Upper lobe of left lung (tissue), 6 donors: ENCODE results near the gene SCP2. TPM values are rescaled to one million over a fixed set of nuclear protein-coding genes. Genes with fewer than 3 reads are reported as not detected.

Source experiments
- ATAC-seq, 2 donors: fragments of 200-7000 bp; cut with Tn5 transposase; one replicate each; pipeline ENCODE4 v1.9.1; 2022; ENCODE audit warnings: mild to moderate bottlenecking in 2 of 2, moderate library complexity in 2 of 2; ENCODE audit not compliant: low FRiP score in 2 of 2
- DNase-seq, 2 donors: peaks; one replicate each; pipeline ENCODE4 v3.0.0-alpha.2; 2019 to 2020
- H3K27ac ChIP-seq, 4 donors: fragments of 200-600 bp; sonication (generic); one replicate each; pipeline ENCODE4 v1.5.1; 2016 to 2019
- H3K27me3 ChIP-seq, 4 donors: fragments of 200-600 bp; sonication (generic); one replicate each; pipeline ENCODE4 v1.5.1; 2017 to 2019
- H3K36me3 ChIP-seq, 4 donors: fragments of 200-600 bp; sonication (generic); one replicate each; pipeline ENCODE4 v1.5.1; 2016 to 2019
- H3K4me1 ChIP-seq, 4 donors: fragments of 200-600 bp; sonication (generic); one replicate each; pipeline ENCODE4 v1.5.1; 2018 to 2019
- H3K4me3 ChIP-seq, 4 donors: fragments of 200-600 bp; sonication (generic); one replicate each; pipeline ENCODE4 v1.5.1; 2017 to 2019; ENCODE audit warnings: mild to moderate bottlenecking in 2 of 4, moderate library complexity in 1 of 4
- H3K9me3 ChIP-seq, 4 donors: fragments of 200-600 bp; sonication (generic); one replicate each; pipeline ENCODE4 v1.5.1; 2018 to 2019
- EP300 ChIP-seq, 4 donors: sonication (generic); formaldehyde crosslinking; IDR thresholded peaks; one replicate each; pipeline ENCODE4 v1.5.1; 2017; ENCODE audit warnings: antibody characterized with exemption in 4 of 4, control low read depth in 2 of 4
- POLR2A ChIP-seq, 4 donors: fragments of 450-650 bp; IDR thresholded peaks; one replicate each; pipeline ENCODE4 v1.5.1; 2016 to 2017; ENCODE audit warnings: antibody characterized with exemption in 4 of 4, mild to moderate bottlenecking in 2 of 4
- POLR2AphosphoS5 ChIP-seq, 2 donors: sonication (generic); formaldehyde crosslinking; IDR thresholded peaks; one replicate each; pipeline ENCODE4 v1.5.1; 2017; ENCODE audit warnings: antibody characterized with exemption in 2 of 2
- WGBS, 2 donors: methylation state at CpG; one replicate each; pipeline ENCODE4 v1.1.5; 2017 to 2018; 5-methylcytosine and 5-hydroxymethylcytosine counted together
- total RNA-seq, 6 donors: library from RNA; depleted of rRNA in 4 of 6; stranded (reverse); fragments of >200 nt in 4 of 6; gene quantifications; one replicate each; pipeline versions ENCODE4 v1.1.0 to v1.2.1, GENCODE V29; 2016 to 2021
- TF ChIP-seq, protein P1 (sequence below), 6 experiments: fragments of 450-650 bp in 4 of 6; fragments of 200-600 bp in 2 of 6; sonication (generic) in 2 of 6; IDR thresholded peaks; one replicate each; pipeline ENCODE4 v1.5.1; 2016 to 2019; ENCODE audit warnings: antibody characterized with exemption in 6 of 6
- donor health status: DM: no; HTN: no; CAD: no; lungs with moderate emphysema.
- donor health status: DM: no; HTN: yes; CAD: no; lungs with severe emphysema.

SCP2 gene
- total RNA-seq, 6 donors from 2014 or later, result 52.4 to 173 (median 131) TPM

DNA sequence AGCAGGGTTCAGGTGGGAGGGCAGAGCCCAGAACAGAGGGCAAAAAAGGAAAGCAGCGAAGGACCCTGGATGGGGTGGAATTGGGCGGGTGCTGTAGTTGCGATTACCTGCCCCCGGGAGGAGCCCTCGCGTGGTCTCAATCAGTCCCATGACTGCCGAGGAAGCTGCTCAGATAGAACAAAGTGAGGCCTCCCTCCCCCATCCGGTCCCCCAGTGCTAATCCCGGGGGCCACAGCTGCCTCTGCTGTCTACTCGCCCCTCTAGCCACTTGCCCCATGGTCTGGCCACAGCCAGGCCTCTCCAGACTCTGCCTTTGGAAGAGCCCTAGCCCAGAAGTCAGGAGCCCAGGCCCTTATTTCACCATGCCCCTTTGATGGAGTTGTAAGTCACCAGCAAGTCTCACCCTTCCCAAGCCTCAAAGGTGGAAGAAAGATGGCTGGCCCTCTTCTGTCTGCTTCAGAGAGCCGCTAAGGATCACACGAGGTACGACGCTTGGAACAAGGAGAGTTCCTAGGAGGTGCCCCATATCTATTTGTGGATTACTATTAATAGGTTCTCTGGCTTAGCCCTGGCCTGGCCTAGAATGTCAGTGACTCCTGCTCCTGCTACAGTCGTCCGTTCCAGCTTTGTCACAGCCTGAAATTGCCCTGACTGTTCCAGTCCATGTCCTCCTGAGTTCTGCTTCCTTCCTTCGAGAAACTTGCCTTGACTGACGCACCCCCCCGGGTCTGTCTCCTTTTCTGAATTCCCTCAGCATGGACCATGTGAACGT is 22.0 kb upstream of the SCP2 start:
- Histone ChIP-seq H3K27ac (no peak overlapping the region), H3K27me3 (no peaks in the 10 kb centered on the region), H3K9me3 (no peaks in the 10 kb centered on the region), H3K4me3 (no peak overlapping the region), H3K36me3 (peaks cover 0 to 6% (median 0%) of the 10 kb centered on the region in 4 donors), H3K4me1 (no peaks in the 10 kb centered on the region)
- 79 to 84% methylated on average over 17 to 20 of the region's 20 CpGs for WGBS, 2 donors
- no peak for DNase-seq
- no peak for TF ChIP-seq POLR2AphosphoS5 (IDR thresholded peaks at IDR 0.05)
- TF ChIP-seq, protein P1, sequence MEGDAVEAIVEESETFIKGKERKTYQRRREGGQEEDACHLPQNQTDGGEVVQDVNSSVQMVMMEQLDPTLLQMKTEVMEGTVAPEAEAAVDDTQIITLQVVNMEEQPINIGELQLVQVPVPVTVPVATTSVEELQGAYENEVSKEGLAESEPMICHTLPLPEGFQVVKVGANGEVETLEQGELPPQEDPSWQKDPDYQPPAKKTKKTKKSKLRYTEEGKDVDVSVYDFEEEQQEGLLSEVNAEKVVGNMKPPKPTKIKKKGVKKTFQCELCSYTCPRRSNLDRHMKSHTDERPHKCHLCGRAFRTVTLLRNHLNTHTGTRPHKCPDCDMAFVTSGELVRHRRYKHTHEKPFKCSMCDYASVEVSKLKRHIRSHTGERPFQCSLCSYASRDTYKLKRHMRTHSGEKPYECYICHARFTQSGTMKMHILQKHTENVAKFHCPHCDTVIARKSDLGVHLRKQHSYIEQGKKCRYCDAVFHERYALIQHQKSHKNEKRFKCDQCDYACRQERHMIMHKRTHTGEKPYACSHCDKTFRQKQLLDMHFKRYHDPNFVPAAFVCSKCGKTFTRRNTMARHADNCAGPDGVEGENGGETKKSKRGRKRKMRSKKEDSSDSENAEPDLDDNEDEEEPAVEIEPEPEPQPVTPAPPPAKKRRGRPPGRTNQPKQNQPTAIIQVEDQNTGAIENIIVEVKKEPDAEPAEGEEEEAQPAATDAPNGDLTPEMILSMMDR (IDR thresholded peaks at IDR 0.05), result no peak
- TF ChIP-seq EP300 (IDR thresholded peaks at IDR 0.05), result no peak
- no peak for TF ChIP-seq POLR2A (IDR thresholded peaks at IDR 0.05)
- peak; percentile 7 to 39 for ATAC-seq

DNA sequence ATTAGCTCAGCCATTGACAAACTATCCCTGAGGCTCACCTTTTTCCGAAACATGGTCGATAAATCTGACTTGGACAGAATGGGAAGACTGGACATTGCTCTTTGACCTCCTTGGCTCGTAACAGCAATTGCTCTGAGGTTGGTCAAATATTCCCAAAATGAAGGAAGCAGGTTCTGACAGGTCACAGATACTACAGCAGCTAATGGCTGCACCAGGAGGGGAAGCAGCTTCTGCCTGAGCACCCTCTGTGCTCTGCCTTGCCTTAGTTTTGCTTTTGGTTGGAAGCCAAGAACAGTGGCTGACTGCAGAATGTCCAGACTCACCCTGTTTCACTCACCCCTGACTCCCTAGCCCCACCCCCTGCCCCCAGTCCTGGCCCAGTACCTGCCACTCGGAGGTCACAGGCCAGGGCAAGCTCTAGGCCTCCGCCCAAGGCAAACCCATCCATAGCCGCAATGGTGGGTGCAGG is 20.9 kb upstream of the SCP2 start:
- no peak for DNase-seq
- no peaks in the 10 kb centered on the region for H3K27me3 ChIP-seq
- no peak for TF ChIP-seq POLR2AphosphoS5 (IDR thresholded peaks at IDR 0.05)
- TF ChIP-seq, protein P1 (IDR thresholded peaks at IDR 0.05), result no peak
- TF ChIP-seq EP300 (IDR thresholded peaks at IDR 0.05), result no peak
- TF ChIP-seq POLR2A (IDR thresholded peaks at IDR 0.05), result no peak
- WGBS, 2 donors, result 95 to 98% methylated on average over 5 to 6 of the region's 6 CpGs
- H3K4me1 ChIP-seq, result no peaks in the 10 kb centered on the region
- peaks cover 0 to 6% (median under 1%) of the 10 kb centered on the region in 4 donors for H3K36me3 ChIP-seq
- no peaks in the 10 kb centered on the region for H3K9me3 ChIP-seq
- no peak overlapping the region for H3K4me3 ChIP-seq
- ATAC-seq, result no peak
- H3K27ac ChIP-seq, result no peak overlapping the region

DNA sequence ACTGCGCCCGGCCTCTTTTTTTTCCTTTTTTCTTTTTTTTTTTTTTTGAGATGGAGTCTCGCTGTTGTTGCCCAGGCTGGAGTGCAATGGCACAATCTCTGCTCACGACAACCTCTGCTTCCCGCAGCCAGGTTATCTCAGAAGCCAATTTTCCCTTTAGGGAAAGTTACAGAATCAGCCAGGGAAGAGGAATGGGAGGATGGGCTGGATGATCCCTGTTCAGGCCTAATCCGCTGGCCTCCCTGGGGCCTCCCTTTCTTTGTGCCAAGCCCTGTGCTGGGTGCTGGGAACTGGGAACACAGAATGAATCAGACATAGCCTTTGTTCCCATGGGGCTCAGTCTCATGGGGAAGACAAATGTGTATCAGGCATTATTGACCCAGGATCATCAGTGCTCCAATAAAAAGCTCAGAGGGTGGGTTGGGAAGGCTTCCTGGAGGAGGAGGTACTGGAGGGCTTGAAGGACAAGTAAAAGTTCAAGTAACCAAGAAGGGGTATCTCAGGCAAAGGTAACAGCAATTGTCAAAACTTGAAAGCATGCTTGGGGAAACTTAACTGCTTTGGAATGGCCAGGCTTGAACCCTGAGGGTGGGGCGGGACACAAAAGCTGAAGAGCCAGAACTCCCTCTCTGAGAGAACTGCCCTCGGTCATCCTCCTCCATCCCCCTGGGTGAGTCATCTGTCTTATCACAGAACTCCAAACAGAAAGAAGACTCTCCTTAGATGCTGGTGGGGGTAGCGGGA is 19.8 kb upstream of the SCP2 start:
- no peaks in the 10 kb centered on the region for H3K9me3 ChIP-seq
- peaks cover 0 to 6% (median 2%) of the 10 kb centered on the region in 4 donors for H3K36me3 ChIP-seq
- ATAC-seq (no peak), DNase-seq (no peak)
- TF ChIP-seq, protein P1 (IDR thresholded peaks at IDR 0.05), result no peak
- TF ChIP-seq POLR2AphosphoS5 (IDR thresholded peaks at IDR 0.05) (no peak), EP300 (IDR thresholded peaks at IDR 0.05) (no peak), POLR2A (IDR thresholded peaks at IDR 0.05) (no peak)
- H3K27ac ChIP-seq, result no peak overlapping the region
- H3K27me3 ChIP-seq, result no peaks in the 10 kb centered on the region
- 95 to 96% methylated on average over 9 of the region's 9 CpGs for WGBS, 2 donors
- H3K4me3 ChIP-seq, result no peak overlapping the region
- no peaks in the 10 kb centered on the region for H3K4me1 ChIP-seq

DNA sequence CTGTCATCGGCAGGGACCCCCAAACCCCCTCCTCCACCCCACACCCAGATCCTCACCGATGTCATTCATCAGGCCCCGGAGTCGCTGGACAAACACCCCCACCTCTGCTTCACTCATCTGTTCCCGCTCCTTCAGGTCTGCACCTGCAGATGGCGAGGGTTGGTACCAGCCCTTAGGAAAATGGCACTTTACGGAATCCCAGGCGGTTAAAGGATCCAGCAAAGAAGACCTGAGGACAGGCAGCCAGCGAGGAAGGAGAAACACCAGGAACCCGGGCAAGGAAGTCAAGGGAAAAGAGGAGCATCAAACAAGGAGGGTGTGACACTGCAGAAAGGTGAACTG is 19.3 kb upstream of the SCP2 start:
- Histone ChIP-seq H3K36me3 (peaks cover 0 to 6% (median 2%) of the 10 kb centered on the region in 4 donors), H3K4me1 (no peaks in the 10 kb centered on the region), H3K27me3 (no peaks in the 10 kb centered on the region), H3K9me3 (no peaks in the 10 kb centered on the region), H3K27ac (no peak overlapping the region), H3K4me3 (no peak overlapping the region)
- DNase-seq, result no peak
- ATAC-seq, result no peak
- 91 to 95% methylated on average over 7 to 10 of the region's 10 CpGs for whole genome bisulfite sequencing, 2 donors
- TF ChIP-seq, protein P1 (IDR thresholded peaks at IDR 0.05), result no peak
- no peak for TF ChIP-seq POLR2A (IDR thresholded peaks at IDR 0.05)
- no peak for TF ChIP-seq EP300 (IDR thresholded peaks at IDR 0.05)
- TF ChIP-seq POLR2AphosphoS5 (IDR thresholded peaks at IDR 0.05), result no peak
